HUES6 (cell line): ENCODE results near the gene ATF5.
"Not testable (repeated sequence)": the region's sequence is repeated elsewhere in the genome, so short reads cannot be mapped to it uniquely, and the experiment has no call there.

Experiments used
- H3K27ac ChIP-seq: 2 replicates; pipeline ENCODE4 v1.7.0; 2013; ENCODE audit warnings: low read depth, mild to moderate bottlenecking, low read length, inconsistent platforms
- H3K27me3 ChIP-seq: 2 replicates; pipeline ENCODE4 v1.6.1; 2013; ENCODE audit warnings: low read length; ENCODE audit not compliant: control insufficient read depth, insufficient read depth
- H3K36me3 ChIP-seq: 2 replicates; pipeline ENCODE4 v1.6.1; 2013; ENCODE audit warnings: low read length; ENCODE audit not compliant: control insufficient read depth, insufficient read depth
- H3K4me1 ChIP-seq: 2 replicates; pipeline ENCODE4 v1.6.1; 2013; ENCODE audit warnings: low read length; ENCODE audit not compliant: control insufficient read depth, insufficient read depth
- H3K4me3 ChIP-seq: 2 replicates; pipeline ENCODE4 v1.5.1; 2013; ENCODE audit warnings: low read depth, low read length
- H3K9ac ChIP-seq: one replicate; pipeline ENCODE4 v1.6.1; 2013; ENCODE audit warnings: mild to moderate bottlenecking, low read length
- H3K9me3 ChIP-seq: 2 replicates; pipeline ENCODE4 v1.6.1; 2013; ENCODE audit warnings: low read depth, low read length; ENCODE audit not compliant: control insufficient read depth, insufficient read depth

The ATF5 gene

DNA sequence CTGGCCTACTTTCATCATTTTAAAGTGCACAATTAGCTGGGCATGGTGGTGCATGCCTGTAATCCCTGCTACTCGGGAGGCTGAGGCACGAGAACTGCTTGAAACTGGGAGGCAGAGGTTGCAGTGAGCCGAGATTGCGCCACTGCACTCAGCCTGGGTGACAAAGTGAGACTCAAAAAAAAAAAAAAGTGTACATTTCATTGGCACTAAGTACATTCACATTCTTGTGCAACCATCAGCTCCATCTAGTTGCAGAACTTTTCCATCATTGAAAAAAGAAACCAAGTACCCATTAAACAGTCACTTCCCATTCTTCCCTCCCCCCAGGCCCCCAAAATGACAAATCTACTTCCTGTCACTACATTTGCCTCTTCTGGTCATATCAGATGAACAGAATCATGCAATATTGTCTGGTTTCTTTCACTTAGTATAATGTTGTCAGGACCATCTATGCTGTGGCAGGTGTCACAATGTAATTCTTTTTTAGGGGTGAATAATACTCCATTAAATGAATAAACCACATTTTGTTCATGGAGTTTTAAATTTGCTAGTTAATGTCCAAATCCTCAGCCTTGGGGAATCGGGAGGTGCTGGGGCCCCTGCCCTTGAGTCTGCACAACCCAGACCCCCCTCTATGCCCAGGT is 39.4 kb downstream of the ATF5 start:
- Histone ChIP-seq H3K27ac (no peak overlapping the region), H3K4me3 (no peak overlapping the region), H3K36me3 (no peaks in the 10 kb centered on the region), H3K4me1 (no peaks in the 10 kb centered on the region), H3K9ac (no peak overlapping the region), H3K9me3 (no peaks in the 10 kb centered on the region), H3K27me3 (peaks cover 3% of the 10 kb centered on the region; the same call in 1 of the 2 replicates)

DNA sequence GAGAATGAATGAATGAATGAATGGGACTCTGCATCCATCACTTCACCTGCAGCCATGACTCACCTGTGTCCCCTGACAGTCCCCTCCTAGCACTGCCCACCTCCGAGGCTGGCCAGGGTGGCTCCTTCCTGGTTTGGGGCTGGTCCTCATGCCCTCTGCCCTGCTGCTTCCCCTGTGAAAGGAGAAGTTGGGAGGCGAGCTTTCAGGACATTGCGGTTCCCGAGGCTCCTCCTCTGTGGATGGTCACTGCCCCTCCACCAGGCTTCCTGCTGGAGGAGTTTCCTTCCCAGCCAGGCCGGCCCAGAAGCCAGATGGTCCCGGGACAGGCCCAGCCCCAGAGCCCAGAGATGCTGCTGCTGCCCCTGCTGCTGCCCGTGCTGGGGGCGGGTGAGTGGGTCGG is 40.4 kb downstream of the ATF5 start:
- H3K4me3 ChIP-seq, H3K4me1 ChIP-seq, H3K9me3 ChIP-seq, H3K36me3 ChIP-seq, H3K9ac ChIP-seq, H3K27me3 ChIP-seq, H3K27ac ChIP-seq: not testable (repeated sequence)

- Histone ChIP-seq H3K27me3 (peaks cover 3% of the 10 kb centered on the region; the same call in 1 of the 2 replicates), H3K4me1 (no peaks in the 10 kb centered on the region), H3K4me3 (no peak overlapping the region), H3K9ac (no peak overlapping the region), H3K9me3 (no peaks in the 10 kb centered on the region), H3K27ac (no peak overlapping the region), H3K36me3 (peaks cover 3% of the 10 kb centered on the region; the same call in 1 of the 2 replicates)
These were observed 43.0 kb downstream of the ATF5 start for GRCh38 chr19:49971991-49972411.

DNA sequence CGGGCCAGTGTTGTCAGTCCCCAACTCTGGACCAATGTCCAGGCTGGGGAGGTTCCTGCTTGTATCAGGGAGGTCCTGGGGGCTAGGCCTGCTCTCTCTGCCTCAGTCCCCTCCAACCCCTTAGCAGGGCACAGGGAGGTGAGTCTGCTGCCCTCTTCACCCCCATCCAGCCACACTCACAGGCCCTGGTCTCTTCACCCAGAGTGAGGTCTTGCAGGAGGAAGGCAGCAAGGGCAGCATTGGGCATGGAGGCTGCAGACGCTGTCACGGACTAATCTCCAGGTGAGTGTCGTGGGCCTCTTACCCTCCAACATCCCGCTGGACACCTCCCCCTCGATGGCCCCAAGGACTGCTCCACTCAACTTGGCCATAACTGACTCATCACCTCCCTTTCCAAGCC is 43.8 kb downstream of the ATF5 start:
- Histone ChIP-seq H3K36me3 (peaks cover 7% of the 10 kb centered on the region), H3K9me3 (no peaks in the 10 kb centered on the region), H3K4me1 (no peaks in the 10 kb centered on the region), H3K9ac (no peak overlapping the region), H3K4me3 (no peak overlapping the region), H3K27ac (no peak overlapping the region), H3K27me3 (peaks cover 3% of the 10 kb centered on the region; the same call in 1 of the 2 replicates)

DNA sequence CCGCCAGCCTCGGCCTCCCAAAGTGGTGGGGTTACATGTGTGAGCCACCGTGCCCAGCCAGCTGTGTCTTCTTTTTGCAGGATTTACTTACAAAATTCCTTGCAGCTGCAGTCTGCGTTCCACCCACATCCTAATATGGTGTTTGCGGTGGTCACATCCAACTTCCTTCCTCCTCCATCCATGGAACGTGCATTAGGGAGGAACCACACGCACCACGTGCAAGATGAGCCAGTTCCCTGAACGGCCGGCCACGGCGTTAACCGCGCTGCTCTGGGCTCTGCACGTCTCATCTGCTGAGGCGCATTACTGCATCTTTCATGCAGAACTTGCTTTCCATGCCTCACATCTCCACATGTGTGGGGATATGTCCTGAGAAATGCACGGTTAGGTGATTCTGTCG is 45.0 kb downstream of the ATF5 start:
- Histone ChIP-seq H3K9me3 (no peaks in the 10 kb centered on the region), H3K27ac (no peak overlapping the region), H3K4me1 (no peaks in the 10 kb centered on the region), H3K4me3 (no peak overlapping the region), H3K27me3 (peaks cover 2% of the 10 kb centered on the region; the same call in 1 of the 2 replicates), H3K36me3 (peaks cover 8% of the 10 kb centered on the region), H3K9ac (no peak overlapping the region)

DNA sequence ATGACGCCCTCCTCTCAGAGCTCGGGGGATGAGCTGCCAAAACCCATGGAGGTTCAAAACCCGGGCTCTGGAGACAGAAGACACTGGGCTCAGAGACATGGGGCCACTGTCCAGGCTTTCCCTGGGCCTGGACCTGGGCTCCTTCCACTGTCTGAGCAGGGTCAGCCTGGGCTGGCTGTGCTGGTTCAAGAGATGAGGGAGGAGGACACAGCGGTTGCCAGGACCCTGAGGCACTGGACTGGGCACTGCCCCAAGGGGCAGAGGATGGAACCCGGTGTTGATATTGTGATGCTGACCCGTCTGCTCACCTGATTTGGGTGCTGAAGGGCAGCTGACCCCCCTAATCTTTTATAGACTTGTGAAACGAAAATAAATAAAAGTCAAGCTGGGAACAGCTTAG is 46.0 kb downstream of the ATF5 start:
- Histone ChIP-seq H3K4me1 (no peaks in the 10 kb centered on the region), H3K27me3 (no peaks in the 10 kb centered on the region), H3K9ac (no peak overlapping the region), H3K36me3 (peaks cover 8% of the 10 kb centered on the region), H3K4me3 (no peak overlapping the region), H3K27ac (no peak overlapping the region), H3K9me3 (no peaks in the 10 kb centered on the region)

DNA sequence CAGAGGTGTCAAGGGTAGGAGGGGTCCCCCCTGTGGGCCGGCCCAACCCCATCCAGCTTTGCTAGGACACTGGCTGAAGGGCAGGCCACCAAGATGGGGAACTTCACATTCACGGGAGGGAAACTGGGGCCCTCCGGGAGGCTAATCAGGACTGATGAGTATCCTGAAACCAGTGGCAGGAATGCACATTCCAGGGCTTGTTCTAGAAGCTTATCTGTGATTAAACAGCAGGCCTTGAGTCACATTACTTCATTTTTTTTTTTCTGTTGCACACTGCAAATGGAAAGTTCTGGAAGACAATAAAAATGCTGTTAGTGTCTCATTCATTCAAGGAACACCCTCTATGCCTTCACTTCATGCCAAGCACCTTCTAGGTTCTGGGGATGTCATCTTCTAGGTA is 47.5 kb downstream of the ATF5 start:
- Histone ChIP-seq H3K27ac (no peak overlapping the region), H3K36me3 (peaks cover 8% of the 10 kb centered on the region), H3K9ac (no peak overlapping the region), H3K4me1 (no peaks in the 10 kb centered on the region), H3K27me3 (no peaks in the 10 kb centered on the region), H3K4me3 (no peak overlapping the region), H3K9me3 (no peaks in the 10 kb centered on the region)

DNA sequence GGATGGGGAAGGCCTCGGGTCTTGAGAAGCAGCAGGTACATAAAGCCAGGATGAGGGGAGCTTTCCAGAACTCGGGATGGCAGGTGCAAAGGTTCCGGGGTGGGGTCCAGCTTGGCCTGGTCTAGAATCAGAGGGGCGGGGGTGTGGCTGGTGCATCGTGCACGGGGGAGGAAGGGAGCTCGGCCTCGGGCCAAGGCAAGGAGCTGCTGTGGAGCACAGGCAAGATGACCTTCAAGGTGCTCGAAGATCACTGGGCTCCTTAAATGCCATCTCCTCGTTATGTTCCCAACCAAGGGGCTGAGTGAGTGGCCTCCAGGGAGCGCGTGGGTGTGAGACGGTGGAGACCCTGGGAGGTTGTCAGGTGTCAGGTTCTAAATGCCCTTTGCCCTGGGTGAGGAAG is 48.1 kb downstream of the ATF5 start:
- Histone ChIP-seq H3K9ac (no peak overlapping the region), H3K4me3 (no peak overlapping the region), H3K27me3 (no peaks in the 10 kb centered on the region), H3K4me1 (no peaks in the 10 kb centered on the region), H3K27ac (no peak overlapping the region), H3K36me3 (peaks cover 10% of the 10 kb centered on the region), H3K9me3 (no peaks in the 10 kb centered on the region)

DNA sequence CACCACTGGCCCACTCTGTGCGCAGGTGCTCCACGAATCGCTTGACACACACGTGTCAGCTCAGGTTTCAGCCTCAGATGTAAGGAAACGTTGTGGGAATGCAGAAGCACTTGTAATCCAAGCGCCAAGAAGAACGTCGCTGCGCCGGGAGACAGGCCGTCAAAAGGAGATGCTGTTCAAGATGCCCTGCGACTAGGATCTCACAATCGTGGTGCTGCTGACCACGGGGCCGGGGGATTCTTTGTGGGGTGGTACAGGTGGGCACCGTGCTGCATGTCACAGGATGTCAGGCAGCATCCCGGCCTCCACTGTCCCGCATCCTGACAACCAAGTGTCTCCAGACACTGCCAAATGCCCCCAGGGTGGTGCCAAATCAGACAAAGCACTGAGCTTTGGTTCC is 48.9 kb downstream of the ATF5 start:
- no peak overlapping the region for H3K27ac ChIP-seq
- H3K4me1 ChIP-seq = no peaks in the 10 kb centered on the region
- peaks cover 10% of the 10 kb centered on the region for H3K36me3 ChIP-seq
- H3K4me3 ChIP-seq = no peak overlapping the region
- H3K9ac ChIP-seq = no peak overlapping the region
- no peaks in the 10 kb centered on the region for H3K27me3 ChIP-seq
- H3K9me3 ChIP-seq = no peaks in the 10 kb centered on the region

GRCh38 chr19:49978324-49978723 is 49.3 kb downstream of the ATF5 start:
- Histone ChIP-seq H3K9me3 (no peaks in the 10 kb centered on the region), H3K9ac (no peak overlapping the region), H3K4me1 (no peaks in the 10 kb centered on the region), H3K4me3 (no peak overlapping the region), H3K27me3 (no peaks in the 10 kb centered on the region), H3K36me3 (peaks cover 10% of the 10 kb centered on the region), H3K27ac (no peak overlapping the region)

DNA sequence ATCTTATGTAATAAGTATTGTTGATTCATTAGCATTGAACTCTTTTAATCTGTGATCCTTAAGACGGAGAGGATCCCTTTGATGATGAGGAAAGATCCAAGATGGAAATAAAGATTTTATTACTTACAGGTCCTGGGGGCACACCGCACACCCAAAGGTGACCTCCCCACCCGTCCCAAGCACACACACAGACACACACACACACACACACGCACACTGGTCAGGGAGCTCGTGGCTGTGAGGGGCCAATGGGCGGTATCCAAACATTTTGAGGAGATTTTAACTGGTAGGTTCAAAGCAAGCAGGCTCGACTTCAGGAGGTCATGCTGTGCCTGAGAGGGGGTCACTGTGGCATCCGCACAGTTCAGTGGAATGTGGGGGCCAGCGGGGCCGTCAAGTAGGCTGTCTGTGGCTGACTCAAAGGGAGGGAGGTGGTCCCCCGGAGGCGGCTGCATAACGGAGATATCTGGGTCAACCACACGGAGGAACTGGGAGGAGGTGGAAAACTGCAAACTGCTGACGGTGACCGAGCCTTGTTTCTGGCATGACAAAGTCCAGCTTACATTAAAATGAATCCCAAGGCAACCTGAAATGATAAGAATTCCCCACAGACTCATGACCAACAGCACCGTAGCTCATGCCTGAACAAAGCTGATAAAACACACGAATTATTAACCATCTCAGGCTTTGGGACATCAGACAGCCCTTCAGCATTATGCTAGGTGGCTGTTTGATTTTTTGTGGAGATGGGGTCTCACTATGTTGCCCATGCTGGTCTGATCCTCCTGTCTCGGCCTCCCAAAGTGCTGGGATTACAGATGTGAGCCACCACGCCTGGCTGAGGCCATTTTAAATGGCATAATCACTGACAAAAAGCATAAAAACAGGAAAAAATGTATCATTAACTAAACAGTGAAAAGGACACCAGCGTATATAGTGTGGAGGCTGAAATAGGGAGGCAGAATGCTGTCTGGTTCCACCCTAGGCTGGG is 52.9 kb downstream of the ATF5 start:
- H3K27me3 ChIP-seq = no peaks in the 10 kb centered on the region
- H3K4me3 ChIP-seq = no peak overlapping the region
- H3K36me3 ChIP-seq = peaks cover 7% of the 10 kb centered on the region; the same call in 1 of the 2 replicates
- H3K9ac ChIP-seq = no peak overlapping the region
- no peak overlapping the region for H3K27ac ChIP-seq
- no peaks in the 10 kb centered on the region for H3K9me3 ChIP-seq
- H3K4me1 ChIP-seq = no peaks in the 10 kb centered on the region
